ENCODE measurements around the gene VPS37C.

VPS37C gene

GRCh38 chr11:61131586-61131985, 29.6 kb downstream of the VPS37C start:
- FAIRE-seq = no peak

- FAIRE-seq = no peak
Measured at GRCh38 chr11:61131186-61131585, 30.0 kb downstream of the VPS37C start.

GRCh38 chr11:61129639-61130523, 31.3 kb downstream of the VPS37C start:
- FAIRE-seq = peak; percentile 11

GRCh38 chr11:61128947-61129638, 32.1 kb downstream of the VPS37C start:
- no peak for FAIRE-seq

GRCh38 chr11:61127991-61128390, 33.2 kb downstream of the VPS37C start:
- FAIRE-seq = no peak

- FAIRE-seq = no peak
Measured at GRCh38 chr11:61126256-61126655, 35.0 kb downstream of the VPS37C start.

- FAIRE-seq = no peak
Measured at GRCh38 chr11:61125310-61125684, 35.9 kb downstream of the VPS37C start.

- no peak for FAIRE-seq
Measured at GRCh38 chr11:61124574-61125309, 36.5 kb downstream of the VPS37C start.

GRCh38 chr11:61123775-61124571, 37.3 kb downstream of the VPS37C start:
- FAIRE-seq = no peak

- FAIRE-seq = no peak
Measured at GRCh38 chr11:61122761-61123160, 38.5 kb downstream of the VPS37C start.

GRCh38 chr11:61121917-61122316, 39.3 kb downstream of the VPS37C start:
- FAIRE-seq = no peak

- FAIRE-seq = no peak
Measured at GRCh38 chr11:61121192-61121831, 39.9 kb downstream of the VPS37C start.

GRCh38 chr11:61120706-61121191, 40.5 kb downstream of the VPS37C start:
- no peak for FAIRE-seq

GRCh38 chr11:61120099-61120705, 41.0 kb downstream of the VPS37C start:
- FAIRE-seq = no peak

GRCh38 chr11:61119571-61119970, 41.7 kb downstream of the VPS37C start:
- no peak for FAIRE-seq

GRCh38 chr11:61119055-61119454, 42.2 kb downstream of the VPS37C start:
- no peak for FAIRE-seq

GRCh38 chr11:61118406-61118805, 42.8 kb downstream of the VPS37C start:
- FAIRE-seq = no peak

- no peak for FAIRE-seq
Measured at GRCh38 chr11:61118004-61118403, 43.2 kb downstream of the VPS37C start.

GRCh38 chr11:61117168-61117520, 44.1 kb downstream of the VPS37C start:
- FAIRE-seq = no peak

GRCh38 chr11:61116426-61117167, 44.6 kb downstream of the VPS37C start:
- no peak for FAIRE-seq
